ENCODE data around the gene FAF2.

GRCh38 chr5:176533894-176534611 lies 85.9 kb downstream of the FAF2 start:
- TF ChIP-seq, protein P1, sequence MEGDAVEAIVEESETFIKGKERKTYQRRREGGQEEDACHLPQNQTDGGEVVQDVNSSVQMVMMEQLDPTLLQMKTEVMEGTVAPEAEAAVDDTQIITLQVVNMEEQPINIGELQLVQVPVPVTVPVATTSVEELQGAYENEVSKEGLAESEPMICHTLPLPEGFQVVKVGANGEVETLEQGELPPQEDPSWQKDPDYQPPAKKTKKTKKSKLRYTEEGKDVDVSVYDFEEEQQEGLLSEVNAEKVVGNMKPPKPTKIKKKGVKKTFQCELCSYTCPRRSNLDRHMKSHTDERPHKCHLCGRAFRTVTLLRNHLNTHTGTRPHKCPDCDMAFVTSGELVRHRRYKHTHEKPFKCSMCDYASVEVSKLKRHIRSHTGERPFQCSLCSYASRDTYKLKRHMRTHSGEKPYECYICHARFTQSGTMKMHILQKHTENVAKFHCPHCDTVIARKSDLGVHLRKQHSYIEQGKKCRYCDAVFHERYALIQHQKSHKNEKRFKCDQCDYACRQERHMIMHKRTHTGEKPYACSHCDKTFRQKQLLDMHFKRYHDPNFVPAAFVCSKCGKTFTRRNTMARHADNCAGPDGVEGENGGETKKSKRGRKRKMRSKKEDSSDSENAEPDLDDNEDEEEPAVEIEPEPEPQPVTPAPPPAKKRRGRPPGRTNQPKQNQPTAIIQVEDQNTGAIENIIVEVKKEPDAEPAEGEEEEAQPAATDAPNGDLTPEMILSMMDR (IDR thresholded peaks at IDR 0.05), result no peak
- TF ChIP-seq POLR2AphosphoS5 (IDR thresholded peaks at IDR 0.05), result peak; percentile 10 to 15
